Left colon (tissue), 2 donors: Measurements from ENCODE around the gene POTEJ. TPM values are rescaled to one million over a fixed set of nuclear protein-coding genes. Genes with fewer than 3 reads are reported as not detected.
"Not testable (repeated sequence)": the region's sequence is repeated elsewhere in the genome, so short reads cannot be mapped to it uniquely, and the experiment has no call there.

Source experiments
- ATAC-seq: fragments of 200-7000 bp; cut with Tn5 transposase; one replicate; pipeline ENCODE4 v1.9.1; 2020; ENCODE audit warnings: mild to moderate bottlenecking, moderate library complexity
- DNase-seq, 2 donors: peaks; one replicate each; pipeline ENCODE4 v3.0.0-alpha.2; 2020
- intact Hi-C, 2 donors: fragments of 100-400 bp; cut with DNase I in 1 of 2; cut with micrococcal nuclease in 1 of 2; formaldehyde crosslinking; loops; one replicate each; pipeline versions ENCODE4 v1.11.2 to v1.14.0; 2022; cut with DNase I, micrococcal nuclease
- long read RNA-seq: library from polyadenylated mRNA; unstranded; transcript quantifications from one replicate; pipeline ENCODE4 v2.0.0, GENCODE V29; 2021
- total RNA-seq, 2 donors: library from RNA; stranded (reverse); fragmentation: NEBNext Ultra II Directional; extraction: Animal tissue kit (Norgen Biotek cat#: 25700); gene quantifications; one replicate each; pipeline ENCODE4 v1.2.1, GENCODE V29; 2021
- donor health status: DM: no; HTN: no; CAD: no.
- donor health status: DM: yes; HTN: yes; CAD: no.

The POTEJ gene
- total RNA-seq = under 1 TPM; 0.08 to 0.15 TPM
- long read RNA-seq = 0 reads

- intact Hi-C loops, DNase-seq, ATAC-seq: not testable (repeated sequence)
These were observed at the start of gene POTEJ for GRCh38 chr2:130611140-130611539. POTEJ (plus strand) TSS chr2:130611440; CDS start chr2:130611533, 93 bp downstream.

- DNase-seq, intact Hi-C loops, ATAC-seq: not testable (repeated sequence)
These were observed 45.1 kb upstream of the POTEJ start for GRCh38 chr2:130566165-130566564.

- DNase-seq, intact Hi-C loops, ATAC-seq: not testable (repeated sequence)
These were observed 39.3 kb upstream of the POTEJ start for GRCh38 chr2:130571929-130572328.

- DNase-seq, ATAC-seq, intact Hi-C loops: not testable (repeated sequence)
These were observed 37.0 kb upstream of the POTEJ start for GRCh38 chr2:130574230-130574629.

- DNase-seq, intact Hi-C loops, ATAC-seq: not testable (repeated sequence)
These were observed 34.9 kb upstream of the POTEJ start for GRCh38 chr2:130576209-130576784.

GRCh38 chr2:130577559-130577958 lies 33.7 kb upstream of the POTEJ start:
- DNase-seq, intact Hi-C loops: not testable (repeated sequence)
- peak; percentile 24 for ATAC-seq

- DNase-seq, intact Hi-C loops, ATAC-seq: not testable (repeated sequence)
These were observed 32.1 kb upstream of the POTEJ start for GRCh38 chr2:130579121-130579520.

GRCh38 chr2:130581491-130581890 lies 29.7 kb upstream of the POTEJ start:
- intact Hi-C loops, DNase-seq, ATAC-seq: not testable (repeated sequence)

GRCh38 chr2:130582970-130583369 lies 28.3 kb upstream of the POTEJ start:
- ATAC-seq, DNase-seq, intact Hi-C loops: not testable (repeated sequence)

GRCh38 chr2:130583582-130583981 lies 27.7 kb upstream of the POTEJ start:
- ATAC-seq (peak; percentile 94), DNase-seq (peak; percentile 24 to 38)
- intact Hi-C loops = not testable (repeated sequence)

GRCh38 chr2:130584726-130585125 lies 26.5 kb upstream of the POTEJ start:
- intact Hi-C loops, DNase-seq, ATAC-seq: not testable (repeated sequence)

GRCh38 chr2:130588688-130589458 lies 22.4 kb upstream of the POTEJ start:
- DNase-seq, ATAC-seq, intact Hi-C loops: not testable (repeated sequence)

GRCh38 chr2:130590170-130590841 lies 20.9 kb upstream of the POTEJ start:
- intact Hi-C loops, DNase-seq, ATAC-seq: not testable (repeated sequence)

GRCh38 chr2:130590842-130591359 lies 20.3 kb upstream of the POTEJ start:
- ATAC-seq, intact Hi-C loops, DNase-seq: not testable (repeated sequence)

- ATAC-seq, intact Hi-C loops, DNase-seq: not testable (repeated sequence)
These were observed 18.3 kb upstream of the POTEJ start for GRCh38 chr2:130592791-130593414.

- intact Hi-C loops, ATAC-seq, DNase-seq: not testable (repeated sequence)
These were observed 17.2 kb upstream of the POTEJ start for GRCh38 chr2:130594011-130594410.

GRCh38 chr2:130596757-130597156 lies 14.5 kb upstream of the POTEJ start:
- DNase-seq, intact Hi-C loops, ATAC-seq: not testable (repeated sequence)

- DNase-seq, intact Hi-C loops: not testable (repeated sequence)
- ATAC-seq = peak; percentile 54
These were observed 13.2 kb upstream of the POTEJ start for GRCh38 chr2:130597994-130598393.
